ENCODE data around the gene COL4A1.
A peak's percentile ranks its signal among the peaks of the same experiment; 100 is the strongest.

Gene COL4A1

GRCh38 chr13:110294146-110294545, 12.8 kb downstream of the COL4A1 start:
- H3K4me3 ChIP-seq (ENCODE audit: control insufficient read depth, low read depth, low read length) = no peak overlapping the region
- no peak for TF ChIP-seq CTCF (IDR thresholded peaks at IDR 0.05; ENCODE audit: control insufficient read depth, insufficient read depth, low read depth, low read length, missing control alignments)
- peak; percentile 71 for DNase-seq (ENCODE audit: low read depth)

- no peak for TF ChIP-seq CTCF (IDR thresholded peaks at IDR 0.05; ENCODE audit: control insufficient read depth, insufficient read depth, low read depth, low read length, missing control alignments)
- H3K4me3 ChIP-seq (ENCODE audit: control insufficient read depth, low read depth, low read length) = no peak overlapping the region
- no peak for DNase-seq (ENCODE audit: low read depth)
These were observed 13.3 kb downstream of the COL4A1 start for GRCh38 chr13:110293649-110294048.

GRCh38 chr13:110293037-110293436, 13.9 kb downstream of the COL4A1 start:
- no peak for TF ChIP-seq CTCF (IDR thresholded peaks at IDR 0.05; ENCODE audit: control insufficient read depth, insufficient read depth, low read depth, low read length, missing control alignments)
- no peak for DNase-seq (ENCODE audit: low read depth)
- no peak overlapping the region for H3K4me3 ChIP-seq (ENCODE audit: control insufficient read depth, low read depth, low read length)

GRCh38 chr13:110291286-110291685, 15.7 kb downstream of the COL4A1 start:
- H3K4me3 ChIP-seq (ENCODE audit: control insufficient read depth, low read depth, low read length) = no peak overlapping the region
- TF ChIP-seq CTCF (IDR thresholded peaks at IDR 0.05; ENCODE audit: control insufficient read depth, insufficient read depth, low read depth, low read length, missing control alignments) = no peak
- DNase-seq (ENCODE audit: low read depth) = no peak

- no peak overlapping the region for H3K4me3 ChIP-seq (ENCODE audit: control insufficient read depth, low read depth, low read length)
- no peak for TF ChIP-seq CTCF (IDR thresholded peaks at IDR 0.05; ENCODE audit: control insufficient read depth, insufficient read depth, low read depth, low read length, missing control alignments)
- DNase-seq (ENCODE audit: low read depth) = no peak
These were observed 16.1 kb downstream of the COL4A1 start for GRCh38 chr13:110290826-110291225.

GRCh38 chr13:110290153-110290552, 16.8 kb downstream of the COL4A1 start:
- no peak for DNase-seq (ENCODE audit: low read depth)

More at GRCh38 chr13:110290153-110290552, 16.8 kb downstream of the COL4A1 start:
- TF ChIP-seq CTCF (IDR thresholded peaks at IDR 0.05; ENCODE audit: control insufficient read depth, insufficient read depth, low read depth, low read length, missing control alignments) = no peak
- H3K4me3 ChIP-seq (ENCODE audit: control insufficient read depth, low read depth, low read length) = no peak overlapping the region

Measured in AG09309 (cell line).